WERI-Rb-1 (cell line): ENCODE data around the gene COL23A1.
"Not testable (repeated sequence)": the region's sequence is repeated elsewhere in the genome, so short reads cannot be mapped to it uniquely, and the experiment has no call there.

Experiments used
- DNase-seq: peaks from one replicate; pipeline ENCODE4 v3.0.0-alpha.2; 2020
- H3K27ac ChIP-seq: fragments of 250-450 bp; sonication (Bioruptor Pico); 2 replicates; pipeline ENCODE4 v1.5.1; 2020; ENCODE audit warnings: mild to moderate bottlenecking, moderate library complexity
- H3K27me3 ChIP-seq: fragments of 250-450 bp; sonication (Bioruptor Pico); 2 replicates; pipeline ENCODE4 v1.5.1; 2021; ENCODE audit warnings: mild to moderate bottlenecking, low read depth, moderate library complexity; ENCODE audit not compliant: insufficient read depth, severe bottlenecking
- H3K36me3 ChIP-seq: fragments of 250-450 bp; sonication (Bioruptor Pico); 2 replicates; pipeline ENCODE4 v1.5.1; 2020; ENCODE audit warnings: mild to moderate bottlenecking, moderate library complexity
- H3K4me3 ChIP-seq: 2 replicates; pipeline ENCODE4 v1.5.1; 2011; ENCODE audit warnings: low read depth, mild to moderate bottlenecking, control low read depth, low read length
- H3K9me3 ChIP-seq: fragments of 250-450 bp; sonication (Bioruptor Pico); 2 replicates; pipeline ENCODE4 v1.5.1; 2021; ENCODE audit warnings: mild to moderate bottlenecking, moderate library complexity; ENCODE audit not compliant: severe bottlenecking
- TF ChIP-seq, protein P1 (sequence below): IDR thresholded peaks from 2 replicates; pipeline ENCODE4 v1.5.1; 2011; ENCODE audit warnings: low read depth, mild to moderate bottlenecking, control low read depth, inconsistent platforms, low read length

The COL23A1 gene

DNA sequence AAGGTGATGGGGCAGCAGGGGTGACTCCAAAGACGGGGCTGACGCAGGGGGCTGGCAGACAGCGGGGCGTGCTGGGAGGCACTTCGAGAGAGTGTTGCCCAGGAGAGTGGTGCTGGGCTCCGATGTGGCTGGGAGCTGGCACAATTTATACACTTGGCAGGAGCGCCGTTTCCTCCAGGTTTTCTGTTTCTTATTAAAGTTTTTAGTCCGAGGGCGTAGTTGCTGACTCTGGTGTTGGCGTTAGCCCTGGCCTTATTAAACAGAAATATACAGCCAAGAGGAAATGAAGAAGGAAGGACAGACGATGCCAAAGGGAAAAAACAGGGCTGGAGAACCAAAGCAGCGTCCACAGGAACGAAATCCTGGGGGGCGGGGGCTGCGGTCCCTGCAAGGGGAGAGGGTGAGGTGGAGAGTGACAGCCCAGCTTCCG is 218.0 kb downstream of the COL23A1 start:
- TF ChIP-seq, protein P1, sequence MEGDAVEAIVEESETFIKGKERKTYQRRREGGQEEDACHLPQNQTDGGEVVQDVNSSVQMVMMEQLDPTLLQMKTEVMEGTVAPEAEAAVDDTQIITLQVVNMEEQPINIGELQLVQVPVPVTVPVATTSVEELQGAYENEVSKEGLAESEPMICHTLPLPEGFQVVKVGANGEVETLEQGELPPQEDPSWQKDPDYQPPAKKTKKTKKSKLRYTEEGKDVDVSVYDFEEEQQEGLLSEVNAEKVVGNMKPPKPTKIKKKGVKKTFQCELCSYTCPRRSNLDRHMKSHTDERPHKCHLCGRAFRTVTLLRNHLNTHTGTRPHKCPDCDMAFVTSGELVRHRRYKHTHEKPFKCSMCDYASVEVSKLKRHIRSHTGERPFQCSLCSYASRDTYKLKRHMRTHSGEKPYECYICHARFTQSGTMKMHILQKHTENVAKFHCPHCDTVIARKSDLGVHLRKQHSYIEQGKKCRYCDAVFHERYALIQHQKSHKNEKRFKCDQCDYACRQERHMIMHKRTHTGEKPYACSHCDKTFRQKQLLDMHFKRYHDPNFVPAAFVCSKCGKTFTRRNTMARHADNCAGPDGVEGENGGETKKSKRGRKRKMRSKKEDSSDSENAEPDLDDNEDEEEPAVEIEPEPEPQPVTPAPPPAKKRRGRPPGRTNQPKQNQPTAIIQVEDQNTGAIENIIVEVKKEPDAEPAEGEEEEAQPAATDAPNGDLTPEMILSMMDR, result no peak
- no peak overlapping the region for H3K27ac ChIP-seq
- no peak for DNase-seq

DNA sequence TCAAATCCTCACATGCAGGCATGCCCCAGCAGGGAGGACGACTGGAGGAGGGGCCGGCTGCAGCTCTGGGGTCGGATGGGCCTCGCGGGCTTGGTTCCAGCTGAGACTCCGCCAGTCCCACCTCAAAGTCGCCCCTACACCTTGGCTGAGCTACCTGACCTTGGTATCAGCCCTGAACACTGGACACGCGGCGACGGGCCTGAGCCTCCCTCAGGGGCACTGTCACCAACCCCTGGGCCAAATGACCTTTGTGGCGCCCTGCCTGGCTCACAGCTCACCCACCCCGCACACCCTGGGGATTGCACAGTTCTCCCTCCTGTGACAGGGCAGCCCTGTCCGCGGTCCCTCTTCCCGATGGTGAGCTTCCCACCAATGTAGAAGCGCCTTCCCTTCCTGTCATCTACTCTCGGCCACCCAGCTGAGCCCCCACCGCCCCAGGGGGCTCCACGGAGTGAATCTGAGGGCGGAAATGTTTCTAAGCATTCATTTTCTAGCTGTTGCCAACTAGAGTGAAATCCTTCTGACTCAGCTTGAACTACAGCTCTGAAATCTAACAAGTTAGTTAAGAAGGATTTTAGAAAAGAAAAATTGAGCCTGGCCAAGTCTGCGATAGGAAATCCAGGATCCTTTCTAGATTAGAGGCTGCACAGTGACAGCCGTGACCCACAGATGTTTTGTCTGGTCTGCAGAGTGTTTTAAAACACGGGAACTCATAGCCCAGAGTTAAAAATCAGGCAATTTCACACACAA is 218.7 kb downstream of the COL23A1 start:
- DNase-seq, result peak; percentile 50
- TF ChIP-seq, protein P1, result no peak
- no peak overlapping the region; the same call in 1 of the 2 replicates for H3K27ac ChIP-seq
- H3K4me3 ChIP-seq, result no peak overlapping the region
- no peaks in the 10 kb centered on the region for H3K9me3 ChIP-seq
- no peaks in the 10 kb centered on the region for H3K36me3 ChIP-seq
- no peaks in the 10 kb centered on the region for H3K27me3 ChIP-seq

More for the DNA sequence above, 218.0 kb downstream of the COL23A1 start:
- H3K4me3 ChIP-seq, result no peak overlapping the region
- H3K9me3 ChIP-seq, result no peaks in the 10 kb centered on the region
- no peaks in the 10 kb centered on the region for H3K27me3 ChIP-seq
- no peaks in the 10 kb centered on the region for H3K36me3 ChIP-seq

DNA sequence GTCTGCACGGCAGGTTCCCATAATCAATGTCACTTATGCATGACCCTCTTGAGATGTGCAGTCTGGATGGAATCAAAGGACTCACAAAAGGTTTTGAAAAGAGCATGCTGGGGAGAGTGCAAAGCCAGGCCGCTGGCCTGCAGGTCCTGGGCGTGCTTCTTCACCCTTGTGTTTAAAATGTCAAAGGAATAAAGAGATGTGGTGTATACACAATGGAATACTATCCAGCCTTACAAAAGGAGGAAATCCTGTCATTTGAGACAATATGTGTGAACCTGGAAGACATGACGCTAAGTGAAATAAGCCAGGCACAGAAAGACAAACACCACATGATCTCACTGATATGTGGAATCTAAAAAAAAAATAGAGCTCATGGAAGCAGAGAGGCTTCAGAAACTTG is 220.1 kb downstream of the COL23A1 start:
- TF ChIP-seq, protein P1, result no peak
- Histone ChIP-seq H3K9me3 (no peaks in the 10 kb centered on the region), H3K4me3 (no peak overlapping the region), H3K36me3 (no peaks in the 10 kb centered on the region), H3K27ac (no peak overlapping the region), H3K27me3 (no peaks in the 10 kb centered on the region)
- DNase-seq, result no peak

DNA sequence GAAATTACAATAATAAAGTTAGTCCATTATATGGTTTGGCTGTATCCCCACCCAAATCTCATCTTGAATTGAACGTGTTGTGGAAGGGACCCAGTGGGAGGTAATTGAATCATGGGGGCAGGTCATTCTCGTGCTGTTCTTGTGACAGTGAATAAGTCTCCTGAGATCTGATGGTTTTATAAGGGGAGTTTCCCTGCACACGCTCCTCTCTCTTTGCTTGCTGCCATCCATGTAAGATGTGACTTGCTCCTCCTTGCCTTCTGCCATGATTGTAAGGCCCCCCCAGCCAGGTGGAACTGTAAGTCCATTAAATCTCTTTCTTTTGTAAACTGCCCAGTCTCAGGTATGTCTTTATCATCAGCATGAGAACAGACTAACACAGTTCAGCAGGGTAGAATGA is 220.7 kb downstream of the COL23A1 start:
- not testable (repeated sequence) for H3K4me3 ChIP-seq, H3K36me3 ChIP-seq, DNase-seq, H3K27ac ChIP-seq, H3K27me3 ChIP-seq, H3K9me3 ChIP-seq

DNA sequence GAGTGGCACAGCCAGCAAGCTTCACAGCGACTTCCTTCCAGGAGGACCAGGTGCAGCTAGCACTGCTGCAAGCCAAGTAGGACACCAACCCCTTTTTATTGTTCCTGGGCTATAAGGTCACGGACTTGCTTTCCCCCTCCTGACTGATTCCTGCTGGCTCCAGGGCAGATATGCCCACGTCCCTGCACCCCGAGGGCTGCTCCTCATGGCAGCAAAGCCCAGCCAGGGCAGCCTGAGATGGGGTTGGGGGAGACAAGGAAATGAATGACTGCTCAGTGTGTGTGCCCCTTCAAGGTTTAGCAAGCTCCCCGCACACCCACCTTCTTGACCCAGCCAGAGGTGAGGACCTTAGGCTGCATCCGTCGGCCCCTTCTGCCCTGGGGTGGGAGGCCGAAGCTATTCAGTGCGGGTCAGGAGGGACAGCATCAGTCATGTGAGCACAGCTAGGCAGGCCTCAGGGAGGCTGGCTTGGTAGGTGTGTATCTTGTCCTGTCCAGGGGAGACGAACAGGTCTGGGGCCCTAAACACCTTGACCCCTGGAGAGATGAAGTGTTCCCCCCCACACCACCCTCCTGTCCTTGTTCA is 221.4 kb downstream of the COL23A1 start:
- DNase-seq, result no peak
- Histone ChIP-seq H3K27ac (no peak overlapping the region), H3K27me3 (no peaks in the 10 kb centered on the region), H3K9me3 (no peaks in the 10 kb centered on the region), H3K36me3 (no peaks in the 10 kb centered on the region), H3K4me3 (no peak overlapping the region)
- TF ChIP-seq, protein P1, result no peak

DNA sequence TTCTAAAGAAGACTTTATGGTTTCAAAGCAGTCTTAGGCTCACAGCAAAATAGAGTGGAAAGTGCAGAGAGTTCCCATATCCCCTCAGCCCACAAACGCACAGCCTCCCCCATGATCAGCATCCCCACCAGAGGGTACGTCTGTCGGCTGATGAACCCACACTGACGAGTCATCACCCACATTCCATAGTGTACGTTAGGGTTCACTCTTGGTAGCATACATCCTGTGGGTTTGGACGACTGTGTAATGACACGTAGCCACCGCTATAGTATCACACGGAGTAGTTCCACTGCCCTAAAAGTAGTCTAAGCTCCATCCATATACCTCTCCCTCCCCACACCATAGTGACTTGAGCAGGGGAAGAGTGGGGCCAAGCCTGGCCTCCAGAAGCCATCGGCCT is 221.9 kb downstream of the COL23A1 start:
- Histone ChIP-seq H3K4me3 (no peak overlapping the region), H3K9me3 (no peaks in the 10 kb centered on the region), H3K36me3 (no peaks in the 10 kb centered on the region), H3K27ac (no peak overlapping the region), H3K27me3 (no peaks in the 10 kb centered on the region)
- TF ChIP-seq, protein P1, result no peak
- DNase-seq, result no peak
